WTC11 (cell line): ENCODE measurements around the gene MRPL11. TPM values are rescaled to one million over a fixed set of nuclear protein-coding genes. Genes with fewer than 3 reads are reported as not detected.

Experiments
- ATAC-seq: fragments of 200-7000 bp; cut with Tn5 transposase; 2 replicates; pipeline ENCODE4 v1.10.0; 2021; ENCODE audit warnings: mild to moderate bottlenecking, moderate library complexity
- CTCF ChIA-PET: fragments of 300-600 bp; sonication (Branson Sonifier 250); formaldehyde crosslinking; loops from one replicate; lab custom pipeline; 2021; ENCODE audit warnings: antibody characterized with exemption; lab: Charles Lee
- POLR2A ChIA-PET: fragments of 350-600 bp; sonication (Branson Sonifier 250); formaldehyde crosslinking; loops from one replicate; lab custom pipeline; 2021; ENCODE audit warnings: antibody characterized with exemption; lab: Charles Lee
- DNase-seq: peaks from one replicate; pipeline ENCODE4 v3.0.0; 2021; ENCODE audit warnings: low spot score
- H3K27ac Mint-ChIP-seq: 2 replicates; pipeline ENCODE4 v1.8.0; 2021; ENCODE audit warnings: mixed read lengths
- H3K27me3 Mint-ChIP-seq: 2 replicates; pipeline ENCODE4 v1.8.0; 2021; ENCODE audit warnings: low read depth, mild to moderate bottlenecking, moderate library complexity, mixed read lengths
- H3K36me3 Mint-ChIP-seq: 2 replicates; pipeline ENCODE4 v1.8.0; 2021; ENCODE audit warnings: mixed read lengths
- H3K4me1 Mint-ChIP-seq: 2 replicates; pipeline ENCODE4 v1.8.0; 2022; ENCODE audit warnings: mixed read lengths
- H3K4me3 Mint-ChIP-seq: 2 replicates; pipeline ENCODE4 v1.8.0; 2021; ENCODE audit warnings: mild to moderate bottlenecking, moderate library complexity, mixed read lengths
- H3K9me3 Mint-ChIP-seq: 2 replicates; pipeline ENCODE4 v1.8.0; 2021; ENCODE audit warnings: mixed read lengths
- CBFB ChIP-seq: sonication (generic); formaldehyde crosslinking; IDR thresholded peaks from 2 replicates; pipeline ENCODE4 v1.8.1; 2022; ENCODE audit warnings: mild to moderate bottlenecking, low read depth, missing genetic modification reagents
- ESRRA ChIP-seq: sonication (generic); formaldehyde crosslinking; IDR thresholded peaks from 2 replicates; pipeline ENCODE4 v1.8.1; 2022; ENCODE audit warnings: mild to moderate bottlenecking, missing genetic modification reagents, borderline replicate concordance
- HMGA2 ChIP-seq: fragments of 250-450 bp; sonication (Bioruptor Pico); IDR thresholded peaks from 2 replicates; pipeline ENCODE4 v1.4.0; 2021; ENCODE audit warnings: mild to moderate bottlenecking, moderate library complexity
- JUN ChIP-seq: sonication (generic); formaldehyde crosslinking; IDR thresholded peaks from 2 replicates; pipeline ENCODE4 v1.8.0; 2023; ENCODE audit warnings: mild to moderate bottlenecking, missing genetic modification reagents
- NR2C2 ChIP-seq: sonication (generic); formaldehyde crosslinking; IDR thresholded peaks from 2 replicates; pipeline ENCODE4 v1.8.0; 2022; ENCODE audit warnings: mild to moderate bottlenecking, missing genetic modification reagents
- SOX15 ChIP-seq: fragments of 250-450 bp; sonication (Bioruptor Pico); IDR thresholded peaks from 2 replicates; pipeline ENCODE4 v1.9.0; 2021; ENCODE audit warnings: mild to moderate bottlenecking
- TCF7 ChIP-seq: sonication (generic); formaldehyde crosslinking; IDR thresholded peaks from 2 replicates; pipeline ENCODE4 v1.8.0; 2022; ENCODE audit warnings: mild to moderate bottlenecking, low read depth, missing genetic modification reagents, moderate library complexity
- ZBTB21 ChIP-seq: sonication (generic); formaldehyde crosslinking; IDR thresholded peaks from 2 replicates; pipeline ENCODE4 v1.8.1; 2023; ENCODE audit warnings: mild to moderate bottlenecking, missing genetic modification reagents, borderline replicate concordance
- ZNF121 ChIP-seq: sonication (generic); formaldehyde crosslinking; IDR thresholded peaks from 2 replicates; pipeline ENCODE4 v1.8.0; 2023; ENCODE audit warnings: missing genetic modification reagents
- ZNF219 ChIP-seq: sonication (generic); formaldehyde crosslinking; IDR thresholded peaks from 2 replicates; pipeline ENCODE4 v1.8.0; 2023; ENCODE audit warnings: missing genetic modification reagents, mild to moderate bottlenecking, borderline replicate concordance
- ZNF423 ChIP-seq: fragments of 250-450 bp; sonication (Bioruptor Pico); IDR thresholded peaks from 2 replicates; pipeline ENCODE4 v2.1.2; 2022; ENCODE audit warnings: mild to moderate bottlenecking, moderate library complexity
- total RNA-seq: library from RNA; stranded (reverse); gene quantifications from 3 replicates; pipeline ENCODE4 v1.2.3, GENCODE V29; 2021
- TF ChIP-seq, protein P1 (sequence below): sonication (generic); formaldehyde crosslinking; IDR thresholded peaks from 2 replicates; pipeline ENCODE4 v1.8.1; 2023; ENCODE audit warnings: mild to moderate bottlenecking, missing genetic modification reagents
- TF ChIP-seq, protein P2 (sequence below): sonication (generic); formaldehyde crosslinking; IDR thresholded peaks from 2 replicates; pipeline ENCODE4 v1.8.0; 2022; ENCODE audit warnings: missing genetic modification reagents
- TF ChIP-seq, protein P3 (sequence below): fragments of 250-450 bp; sonication (Bioruptor Pico); IDR thresholded peaks from 2 replicates; pipeline ENCODE4 v2.1.2; 2022; ENCODE audit warnings: mild to moderate bottlenecking, moderate library complexity
- TF ChIP-seq, protein P4 (sequence below): sonication (generic); formaldehyde crosslinking; IDR thresholded peaks from 2 replicates; pipeline ENCODE4 v1.8.1; 2023; ENCODE audit warnings: mild to moderate bottlenecking, missing genetic modification reagents, moderate library complexity
- TF ChIP-seq, protein P5 (sequence below): sonication (generic); formaldehyde crosslinking; IDR thresholded peaks from 2 replicates; pipeline ENCODE4 v1.8.0; 2022; ENCODE audit warnings: mild to moderate bottlenecking, missing genetic modification reagents
- TF ChIP-seq, protein P6 (sequence below): sonication (generic); formaldehyde crosslinking; IDR thresholded peaks from 2 replicates; pipeline ENCODE4 v1.8.0; 2022; ENCODE audit warnings: mild to moderate bottlenecking, missing genetic modification reagents
- TF ChIP-seq, protein P7 (sequence below): sonication (generic); formaldehyde crosslinking; IDR thresholded peaks from 2 replicates; pipeline ENCODE4 v1.8.0; 2022; ENCODE audit warnings: mild to moderate bottlenecking, missing genetic modification reagents
- TF ChIP-seq, protein P8 (sequence below): sonication (generic); formaldehyde crosslinking; IDR thresholded peaks from 2 replicates; pipeline ENCODE4 v1.8.1; 2023; ENCODE audit warnings: mild to moderate bottlenecking, moderate library complexity, missing genetic modification reagents
- TF ChIP-seq, protein P9 (sequence below): fragments of 250-450 bp; sonication (Bioruptor Pico); conservative IDR thresholded peaks from 2 replicates; pipeline ENCODE4 v1.9.0; 2021; ENCODE audit warnings: mild to moderate bottlenecking

MRPL11 gene
- total RNA-seq, 1 experiment from 2014 or later, result 137 TPM

DNA sequence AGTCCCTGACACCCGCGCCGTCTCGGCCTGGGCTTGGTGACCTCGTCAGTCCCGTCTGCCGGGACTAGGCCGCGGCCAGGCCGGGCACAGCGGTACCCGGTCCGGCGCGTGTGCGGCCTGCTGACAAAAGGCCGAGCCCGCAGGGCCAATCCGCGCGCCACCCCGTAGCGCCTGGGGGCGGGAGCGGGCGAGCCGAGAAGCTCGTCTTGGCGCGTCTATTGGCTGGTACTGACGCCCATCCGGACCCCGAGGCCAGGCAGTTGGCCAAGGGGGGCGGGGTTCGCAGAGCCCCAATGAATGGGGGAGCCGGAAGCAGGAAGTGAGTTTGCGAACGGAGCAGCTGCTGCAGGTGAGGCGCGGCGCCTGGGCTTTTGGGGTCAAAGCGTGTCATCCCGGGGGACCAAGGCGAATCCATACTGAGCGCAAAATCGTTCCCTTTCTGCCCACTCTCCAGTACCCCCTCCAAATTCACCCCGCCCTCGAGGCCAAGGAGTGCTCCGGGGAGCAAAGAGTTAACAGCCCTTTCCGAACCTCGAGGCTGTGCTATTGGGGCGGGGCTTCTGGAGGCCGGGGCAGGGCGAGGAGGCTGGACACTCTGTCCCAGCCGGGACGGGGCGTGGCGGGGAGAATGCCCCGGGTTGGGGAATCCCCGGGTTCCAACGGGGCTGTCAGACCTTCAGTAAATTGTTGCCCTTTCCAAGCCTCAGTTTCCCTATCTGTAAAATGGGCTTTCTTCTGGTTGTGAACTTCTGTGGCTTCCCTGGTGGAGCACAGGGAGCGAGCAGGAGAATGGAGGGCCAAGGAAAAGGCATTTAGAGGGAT is 41.7 kb upstream of the MRPL11 start, which contains the start of gene DPP3:
DPP3 (plus strand) TSS at position 318 of the 822 bp plus-strand sequence. CDS start 1,767 bp downstream, outside the sequence.
- CTCF ChIA-PET, result interaction anchor here (0.6 to 3.0 kb wide), 26 partner anchors 10 to 198 kb away, joined by 3 to 56 read pairs (median 7); partner anchors contain the start of genes ACTN3, BBS1, CCDC87 and CCS
- Mint-ChIP-seq H3K27me3 (no peaks in the 10 kb centered on the region), H3K4me1 (peaks cover 26% of the 10 kb centered on the region)
- TF ChIP-seq ZBTB21 (CRISPR knock-in tag) (no peak), ZNF121 (CRISPR knock-in tag) (0 out of 2 replicates have a peak, but pooled peaks have one; percentile 43), NR2C2 (CRISPR knock-in tag) (no peak), CBFB (CRISPR knock-in tag) (no peak), SOX15 (CRISPR knock-in tag) (no peak), ESRRA (no peak), ZNF219 (no peak), ZNF423 (CRISPR knock-in tag) (no peak), HMGA2 (CRISPR knock-in tag) (no peak), JUN (CRISPR knock-in tag) (no peak), TCF7 (CRISPR knock-in tag) (no peak)
- TF ChIP-seq, protein P1, sequence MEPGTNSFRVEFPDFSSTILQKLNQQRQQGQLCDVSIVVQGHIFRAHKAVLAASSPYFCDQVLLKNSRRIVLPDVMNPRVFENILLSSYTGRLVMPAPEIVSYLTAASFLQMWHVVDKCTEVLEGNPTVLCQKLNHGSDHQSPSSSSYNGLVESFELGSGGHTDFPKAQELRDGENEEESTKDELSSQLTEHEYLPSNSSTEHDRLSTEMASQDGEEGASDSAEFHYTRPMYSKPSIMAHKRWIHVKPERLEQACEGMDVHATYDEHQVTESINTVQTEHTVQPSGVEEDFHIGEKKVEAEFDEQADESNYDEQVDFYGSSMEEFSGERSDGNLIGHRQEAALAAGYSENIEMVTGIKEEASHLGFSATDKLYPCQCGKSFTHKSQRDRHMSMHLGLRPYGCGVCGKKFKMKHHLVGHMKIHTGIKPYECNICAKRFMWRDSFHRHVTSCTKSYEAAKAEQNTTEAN, result no peak
- TF ChIP-seq, protein P2, sequence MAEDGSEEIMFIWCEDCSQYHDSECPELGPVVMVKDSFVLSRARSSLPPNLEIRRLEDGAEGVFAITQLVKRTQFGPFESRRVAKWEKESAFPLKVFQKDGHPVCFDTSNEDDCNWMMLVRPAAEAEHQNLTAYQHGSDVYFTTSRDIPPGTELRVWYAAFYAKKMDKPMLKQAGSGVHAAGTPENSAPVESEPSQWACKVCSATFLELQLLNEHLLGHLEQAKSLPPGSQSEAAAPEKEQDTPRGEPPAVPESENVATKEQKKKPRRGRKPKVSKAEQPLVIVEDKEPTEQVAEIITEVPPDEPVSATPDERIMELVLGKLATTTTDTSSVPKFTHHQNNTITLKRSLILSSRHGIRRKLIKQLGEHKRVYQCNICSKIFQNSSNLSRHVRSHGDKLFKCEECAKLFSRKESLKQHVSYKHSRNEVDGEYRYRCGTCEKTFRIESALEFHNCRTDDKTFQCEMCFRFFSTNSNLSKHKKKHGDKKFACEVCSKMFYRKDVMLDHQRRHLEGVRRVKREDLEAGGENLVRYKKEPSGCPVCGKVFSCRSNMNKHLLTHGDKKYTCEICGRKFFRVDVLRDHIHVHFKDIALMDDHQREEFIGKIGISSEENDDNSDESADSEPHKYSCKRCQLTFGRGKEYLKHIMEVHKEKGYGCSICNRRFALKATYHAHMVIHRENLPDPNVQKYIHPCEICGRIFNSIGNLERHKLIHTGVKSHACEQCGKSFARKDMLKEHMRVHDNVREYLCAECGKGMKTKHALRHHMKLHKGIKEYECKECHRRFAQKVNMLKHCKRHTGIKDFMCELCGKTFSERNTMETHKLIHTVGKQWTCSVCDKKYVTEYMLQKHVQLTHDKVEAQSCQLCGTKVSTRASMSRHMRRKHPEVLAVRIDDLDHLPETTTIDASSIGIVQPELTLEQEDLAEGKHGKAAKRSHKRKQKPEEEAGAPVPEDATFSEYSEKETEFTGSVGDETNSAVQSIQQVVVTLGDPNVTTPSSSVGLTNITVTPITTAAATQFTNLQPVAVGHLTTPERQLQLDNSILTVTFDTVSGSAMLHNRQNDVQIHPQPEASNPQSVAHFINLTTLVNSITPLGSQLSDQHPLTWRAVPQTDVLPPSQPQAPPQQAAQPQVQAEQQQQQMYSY (CRISPR knock-in tag), result peak; percentile 55; the same call in 1 of the 2 replicates
- TF ChIP-seq, protein P3, sequence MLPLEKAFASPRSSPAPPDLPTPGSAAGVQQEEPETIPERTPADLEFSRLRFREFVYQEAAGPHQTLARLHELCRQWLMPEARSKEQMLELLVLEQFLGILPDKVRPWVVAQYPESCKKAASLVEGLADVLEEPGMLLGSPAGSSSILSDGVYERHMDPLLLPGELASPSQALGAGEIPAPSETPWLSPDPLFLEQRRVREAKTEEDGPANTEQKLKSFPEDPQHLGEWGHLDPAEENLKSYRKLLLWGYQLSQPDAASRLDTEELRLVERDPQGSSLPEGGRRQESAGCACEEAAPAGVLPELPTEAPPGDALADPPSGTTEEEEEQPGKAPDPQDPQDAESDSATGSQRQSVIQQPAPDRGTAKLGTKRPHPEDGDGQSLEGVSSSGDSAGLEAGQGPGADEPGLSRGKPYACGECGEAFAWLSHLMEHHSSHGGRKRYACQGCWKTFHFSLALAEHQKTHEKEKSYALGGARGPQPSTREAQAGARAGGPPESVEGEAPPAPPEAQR, result no peak
- TF ChIP-seq, protein P4, sequence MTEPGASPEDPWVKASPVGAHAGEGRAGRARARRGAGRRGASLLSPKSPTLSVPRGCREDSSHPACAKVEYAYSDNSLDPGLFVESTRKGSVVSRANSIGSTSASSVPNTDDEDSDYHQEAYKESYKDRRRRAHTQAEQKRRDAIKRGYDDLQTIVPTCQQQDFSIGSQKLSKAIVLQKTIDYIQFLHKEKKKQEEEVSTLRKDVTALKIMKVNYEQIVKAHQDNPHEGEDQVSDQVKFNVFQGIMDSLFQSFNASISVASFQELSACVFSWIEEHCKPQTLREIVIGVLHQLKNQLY, result no peak
- TF ChIP-seq, protein P5, sequence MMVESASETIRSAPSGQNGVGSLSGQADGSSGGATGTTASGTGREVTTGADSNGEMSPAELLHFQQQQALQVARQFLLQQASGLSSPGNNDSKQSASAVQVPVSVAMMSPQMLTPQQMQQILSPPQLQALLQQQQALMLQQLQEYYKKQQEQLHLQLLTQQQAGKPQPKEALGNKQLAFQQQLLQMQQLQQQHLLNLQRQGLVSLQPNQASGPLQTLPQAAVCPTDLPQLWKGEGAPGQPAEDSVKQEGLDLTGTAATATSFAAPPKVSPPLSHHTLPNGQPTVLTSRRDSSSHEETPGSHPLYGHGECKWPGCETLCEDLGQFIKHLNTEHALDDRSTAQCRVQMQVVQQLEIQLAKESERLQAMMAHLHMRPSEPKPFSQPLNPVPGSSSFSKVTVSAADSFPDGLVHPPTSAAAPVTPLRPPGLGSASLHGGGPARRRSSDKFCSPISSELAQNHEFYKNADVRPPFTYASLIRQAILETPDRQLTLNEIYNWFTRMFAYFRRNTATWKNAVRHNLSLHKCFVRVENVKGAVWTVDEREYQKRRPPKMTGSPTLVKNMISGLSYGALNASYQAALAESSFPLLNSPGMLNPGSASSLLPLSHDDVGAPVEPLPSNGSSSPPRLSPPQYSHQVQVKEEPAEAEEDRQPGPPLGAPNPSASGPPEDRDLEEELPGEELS (CRISPR knock-in tag), result peak; percentile 9; the same call in 1 of the 2 replicates
- TF ChIP-seq, protein P6, sequence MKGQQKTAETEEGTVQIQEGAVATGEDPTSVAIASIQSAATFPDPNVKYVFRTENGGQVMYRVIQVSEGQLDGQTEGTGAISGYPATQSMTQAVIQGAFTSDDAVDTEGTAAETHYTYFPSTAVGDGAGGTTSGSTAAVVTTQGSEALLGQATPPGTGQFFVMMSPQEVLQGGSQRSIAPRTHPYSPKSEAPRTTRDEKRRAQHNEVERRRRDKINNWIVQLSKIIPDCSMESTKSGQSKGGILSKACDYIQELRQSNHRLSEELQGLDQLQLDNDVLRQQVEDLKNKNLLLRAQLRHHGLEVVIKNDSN (CRISPR knock-in tag), result peak; percentile 15; the same call in 1 of the 2 replicates
- TF ChIP-seq, protein P7, sequence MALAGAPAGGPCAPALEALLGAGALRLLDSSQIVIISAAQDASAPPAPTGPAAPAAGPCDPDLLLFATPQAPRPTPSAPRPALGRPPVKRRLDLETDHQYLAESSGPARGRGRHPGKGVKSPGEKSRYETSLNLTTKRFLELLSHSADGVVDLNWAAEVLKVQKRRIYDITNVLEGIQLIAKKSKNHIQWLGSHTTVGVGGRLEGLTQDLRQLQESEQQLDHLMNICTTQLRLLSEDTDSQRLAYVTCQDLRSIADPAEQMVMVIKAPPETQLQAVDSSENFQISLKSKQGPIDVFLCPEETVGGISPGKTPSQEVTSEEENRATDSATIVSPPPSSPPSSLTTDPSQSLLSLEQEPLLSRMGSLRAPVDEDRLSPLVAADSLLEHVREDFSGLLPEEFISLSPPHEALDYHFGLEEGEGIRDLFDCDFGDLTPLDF, result no peak
- TF ChIP-seq, protein P8, sequence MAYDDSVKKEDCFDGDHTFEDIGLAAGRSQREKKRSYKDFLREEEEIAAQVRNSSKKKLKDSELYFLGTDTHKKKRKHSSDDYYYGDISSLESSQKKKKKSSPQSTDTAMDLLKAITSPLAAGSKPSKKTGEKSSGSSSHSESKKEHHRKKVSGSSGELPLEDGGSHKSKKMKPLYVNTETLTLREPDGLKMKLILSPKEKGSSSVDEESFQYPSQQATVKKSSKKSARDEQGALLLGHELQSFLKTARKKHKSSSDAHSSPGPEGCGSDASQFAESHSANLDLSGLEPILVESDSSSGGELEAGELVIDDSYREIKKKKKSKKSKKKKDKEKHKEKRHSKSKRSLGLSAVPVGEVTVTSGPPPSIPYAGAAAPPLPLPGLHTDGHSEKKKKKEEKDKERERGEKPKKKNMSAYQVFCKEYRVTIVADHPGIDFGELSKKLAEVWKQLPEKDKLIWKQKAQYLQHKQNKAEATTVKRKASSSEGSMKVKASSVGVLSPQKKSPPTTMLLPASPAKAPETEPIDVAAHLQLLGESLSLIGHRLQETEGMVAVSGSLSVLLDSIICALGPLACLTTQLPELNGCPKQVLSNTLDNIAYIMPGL (CRISPR knock-in tag), result peak; percentile 88; the same call in 1 of the 2 replicates
- TF ChIP-seq, protein P9, sequence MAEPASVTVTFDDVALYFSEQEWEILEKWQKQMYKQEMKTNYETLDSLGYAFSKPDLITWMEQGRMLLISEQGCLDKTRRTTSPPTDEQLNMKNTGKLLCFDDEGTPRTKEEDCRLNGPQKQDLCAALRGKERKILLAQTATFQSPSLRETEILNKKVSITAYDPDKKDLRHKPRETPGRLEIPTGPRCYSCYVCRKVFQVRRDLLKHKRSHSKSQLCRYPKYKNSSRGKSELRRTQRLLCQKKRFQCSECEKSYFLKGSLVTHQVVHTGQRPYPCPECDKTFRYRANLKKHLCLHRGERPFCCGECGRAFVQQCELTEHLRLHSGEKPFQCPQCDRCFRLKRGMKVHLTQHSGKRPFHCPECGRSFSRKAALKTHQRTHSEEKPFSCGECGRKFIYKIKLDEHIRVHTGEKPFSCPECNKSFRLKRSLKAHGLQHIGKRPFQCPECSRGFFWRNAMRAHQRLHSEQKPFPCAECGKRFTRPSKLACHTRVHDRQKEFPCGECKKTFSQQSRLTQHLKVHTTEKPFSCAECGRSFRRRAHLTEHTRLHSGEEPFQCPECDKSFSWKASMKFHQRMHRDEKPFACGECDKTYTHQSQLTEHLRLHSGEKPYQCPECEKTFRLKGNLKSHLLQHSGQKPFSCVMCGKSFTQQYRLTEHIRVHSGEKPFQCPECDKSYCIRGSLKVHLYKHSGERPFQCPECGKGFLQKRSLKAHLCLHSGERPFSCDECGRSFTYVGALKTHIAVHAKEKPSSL (CRISPR knock-in tag), result no peak

More for the DNA sequence above, 41.7 kb upstream of the MRPL11 start, which contains the start of gene DPP3:
- Mint-ChIP-seq H3K27ac (peak within 1 kb of the TSS; percentile 95), H3K4me3 (peak within 1 kb of the TSS; percentile 95), H3K36me3 (peaks cover 11% of the 10 kb centered on the region), H3K9me3 (no peaks in the 10 kb centered on the region)
- DNase-seq (peak; percentile 99), ATAC-seq (peak; percentile 90)
- POLR2A ChIA-PET, result interaction anchor here (0.5 to 1.8 kb wide), 22 partner anchors 11 to 437 kb away, joined by 3 to 22 read pairs (median 5); partner anchors contain the start of genes ACTN3, MRPL11, NPAS4 and PELI3
